SH-SY5Y (cell line): Measurements from ENCODE around the gene KLHL5.

Source experiments
- GATA2 ChIP-seq: IDR thresholded peaks from 2 replicates; pipeline ENCODE4 v1.6.1; 2011; ENCODE audit warnings: mild to moderate bottlenecking, low read depth, low read length
- GATA3 ChIP-seq: IDR thresholded peaks from 2 replicates; pipeline ENCODE4 v1.6.1; 2011; ENCODE audit warnings: low read depth, mild to moderate bottlenecking, low read length, moderate library complexity

- no peak for TF ChIP-seq GATA2
- no peak for TF ChIP-seq GATA3
These were observed 1.4 kb downstream of the KLHL5 start for GRCh38 chr4:39063430-39063829.
